Liver (tissue), 3 donors: ENCODE measurements around the gene BARX2.

Experiments used
- CTCF ChIP-seq: fragments of 150-350 bp; IDR thresholded peaks from 2 replicates; pipeline ENCODE4 v1.5.1; 2017; ENCODE audit warnings: improper control_type of control experiment, low read depth, low read length; ENCODE audit not compliant: missing input control
- EGR1 ChIP-seq, 2 donors: IDR thresholded peaks; 2 replicates each; pipeline ENCODE4 v1.6.1; 2016 to 2018; ENCODE audit warnings: antibody characterized with exemption in 2 of 2, low read depth in 2 of 2
- JUND ChIP-seq, 2 donors: IDR thresholded peaks; 2 replicates each; pipeline ENCODE4 v1.6.1; 2016; ENCODE audit warnings: antibody characterized with exemption in 2 of 2
- MAX ChIP-seq: IDR thresholded peaks from 2 replicates; pipeline ENCODE4 v1.6.1; 2016; ENCODE audit warnings: antibody characterized with exemption
- NR2F2 ChIP-seq: IDR thresholded peaks from 2 replicates; pipeline ENCODE4 v1.6.1; 2016; ENCODE audit warnings: antibody characterized with exemption
- YY1 ChIP-seq: IDR thresholded peaks from 2 replicates; pipeline ENCODE4 v1.6.1; 2016; ENCODE audit warnings: antibody characterized with exemption, mild to moderate bottlenecking
- ZBTB33 ChIP-seq: IDR thresholded peaks from 2 replicates; pipeline ENCODE4 v1.6.1; 2016; ENCODE audit warnings: antibody characterized with exemption
- donor health status: healthy.
- donor health status: healthy.

GRCh38 chr11:129374993-129375750 lies 476 bp upstream of the BARX2 start:
- TF ChIP-seq ZBTB33 (no peak), YY1 (no peak), EGR1 (IDR thresholded peaks at IDR 0.05; ENCODE audit: low read depth in 2 of 2) (no peak), CTCF (no peak), JUND (IDR thresholded peaks at IDR 0.05) (no peak), MAX (no peak), NR2F2 (no peak)
